ENCODE measurements around the gene UNC93A.
"Not testable (repeated sequence)": the region's sequence is repeated elsewhere in the genome, so short reads cannot be mapped to it uniquely, and the experiment has no call there.

The UNC93A gene

GRCh38 chr6:167247814-167248595 is 43.1 kb upstream of the UNC93A start:
- TF ChIP-seq CTCF (IDR thresholded peaks at IDR 0.05; ENCODE audit: borderline replicate concordance, insufficient read depth, low read depth, low read length) = no peak
- H3K4me3 ChIP-seq (ENCODE audit: low read depth, low read length) = no peak overlapping the region

DNA sequence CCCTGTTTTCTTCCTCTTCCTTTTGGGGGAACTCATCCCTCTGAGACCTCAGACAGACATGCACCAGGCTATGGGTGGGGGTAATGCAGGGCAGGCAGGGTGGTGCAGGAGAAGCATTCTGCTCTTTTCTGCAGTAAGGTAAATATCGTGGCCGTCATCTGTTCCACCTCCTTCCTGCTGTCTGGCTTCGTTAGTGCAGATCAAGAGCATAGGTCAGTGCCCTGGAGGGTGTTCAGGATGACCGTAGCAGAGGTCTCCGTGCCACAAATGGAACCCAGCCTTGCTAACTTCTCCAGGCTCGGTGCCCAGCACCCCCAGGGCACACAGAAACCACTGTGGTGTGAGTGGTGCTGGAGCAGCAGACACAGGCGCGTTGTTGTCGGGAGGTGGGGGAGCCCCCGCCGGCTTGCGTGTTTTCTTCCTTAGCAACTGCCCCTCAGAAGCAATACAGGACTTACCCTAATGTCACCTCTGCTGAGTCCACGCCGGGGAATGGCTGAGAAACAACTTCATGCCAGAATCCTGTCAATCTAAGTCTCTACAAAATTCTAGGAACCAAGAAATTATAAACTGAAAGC is 42.1 kb upstream of the UNC93A start:
- H3K4me3 ChIP-seq (ENCODE audit: low read depth, low read length) = not testable (repeated sequence)

DNA sequence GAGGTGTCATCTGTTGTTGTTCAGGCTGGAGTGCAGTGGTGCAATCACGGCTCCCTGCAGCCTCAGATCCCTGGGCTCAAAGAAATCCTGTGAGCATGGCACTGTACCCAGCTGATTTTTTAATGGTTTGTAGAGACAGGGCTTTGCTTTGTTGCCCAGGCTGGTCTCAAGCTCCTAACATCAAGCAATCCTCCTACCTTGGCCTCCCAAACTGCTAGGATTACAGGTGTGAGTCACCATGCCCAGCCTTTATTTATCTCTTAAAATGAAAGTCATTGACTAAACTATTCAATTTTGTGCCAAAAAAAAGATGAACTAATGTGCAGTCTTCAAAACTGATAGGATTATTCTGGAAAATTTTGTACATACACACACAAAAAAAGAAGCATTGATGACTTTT is 38.8 kb upstream of the UNC93A start:
- TF ChIP-seq CTCF (IDR thresholded peaks at IDR 0.05; ENCODE audit: borderline replicate concordance, insufficient read depth, low read depth, low read length) = no peak
- H3K4me3 ChIP-seq (ENCODE audit: low read depth, low read length) = no peak overlapping the region

DNA sequence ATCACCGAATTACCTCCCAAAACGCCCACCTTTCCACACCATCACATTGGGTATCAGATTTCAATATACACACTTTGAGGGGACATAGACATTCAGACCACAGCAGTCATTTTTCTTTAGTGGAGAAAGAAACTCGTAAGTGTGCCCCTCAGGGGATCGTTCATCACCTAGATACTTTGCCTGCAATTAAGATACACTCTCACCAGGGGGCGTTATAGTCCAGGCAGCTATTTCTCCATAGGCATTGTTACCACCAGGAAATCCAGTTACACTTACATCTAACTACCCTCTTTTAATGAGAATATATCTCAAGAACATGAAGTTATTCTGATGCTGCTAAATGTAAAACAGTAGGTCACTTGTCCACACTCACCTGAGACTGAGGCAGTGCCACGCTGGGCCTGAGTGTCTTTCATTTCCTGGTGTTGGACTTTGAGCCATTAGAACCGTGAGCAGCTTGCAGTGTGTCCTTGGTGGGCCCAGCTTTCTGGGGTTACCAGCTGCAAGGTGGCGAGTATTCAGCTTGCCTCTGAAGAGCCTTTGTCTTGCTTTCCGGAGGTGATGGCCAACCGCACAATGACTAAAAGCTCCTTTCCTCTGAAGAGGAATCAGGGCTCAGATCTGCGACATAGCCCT is 35.1 kb upstream of the UNC93A start:
- no peak overlapping the region for H3K4me3 ChIP-seq (ENCODE audit: low read depth, low read length)
- no peak; the same call in 1 of the 2 replicates for TF ChIP-seq CTCF (IDR thresholded peaks at IDR 0.05; ENCODE audit: borderline replicate concordance, insufficient read depth, low read depth, low read length)

- TF ChIP-seq CTCF (IDR thresholded peaks at IDR 0.05; ENCODE audit: borderline replicate concordance, insufficient read depth, low read depth, low read length) = no peak
Measured at GRCh38 chr6:167258646-167259045, 32.5 kb upstream of the UNC93A start.

DNA sequence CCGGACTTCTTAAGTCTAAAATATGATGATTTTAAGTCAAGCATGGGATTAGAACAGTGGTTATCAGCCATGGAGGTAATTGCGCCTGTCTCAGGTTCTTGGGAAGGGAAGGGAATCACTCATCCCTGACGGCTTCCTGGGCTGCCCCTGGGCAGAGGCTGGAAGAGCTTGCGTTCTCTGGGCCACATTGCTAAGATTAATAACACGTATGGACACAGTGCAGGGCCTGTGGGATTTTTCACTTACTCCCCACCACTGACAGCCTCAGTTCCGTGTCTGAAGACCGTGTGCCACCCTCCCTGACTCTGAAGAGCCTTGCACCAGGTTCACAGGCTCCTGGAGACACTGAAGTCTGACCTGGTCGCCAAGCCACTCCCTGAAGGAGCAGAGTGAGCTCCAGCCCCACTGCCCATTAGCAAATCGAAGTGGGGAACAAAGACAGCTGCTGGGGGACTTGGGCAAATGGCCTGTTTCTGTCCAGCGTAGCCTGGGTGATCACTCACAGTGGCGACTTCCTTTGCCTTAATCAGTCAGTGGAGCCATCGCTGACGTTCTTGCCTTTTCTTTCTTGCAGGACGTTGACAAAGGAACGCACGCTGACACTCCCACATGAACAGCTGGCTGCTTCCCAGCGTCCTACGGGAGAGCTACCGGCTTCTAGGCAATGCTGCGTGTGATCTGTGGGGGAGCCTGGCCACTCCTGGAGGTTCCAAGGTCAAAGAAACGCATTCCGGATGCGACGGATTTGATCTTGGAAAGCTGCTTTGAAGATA is 24.9 kb upstream of the UNC93A start:
- not testable (repeated sequence) for H3K4me3 ChIP-seq (ENCODE audit: low read depth, low read length)

More at GRCh38 chr6:167258646-167259045, 32.5 kb upstream of the UNC93A start:
- H3K4me3 ChIP-seq (ENCODE audit: low read depth, low read length) = no peak overlapping the region

DNA sequence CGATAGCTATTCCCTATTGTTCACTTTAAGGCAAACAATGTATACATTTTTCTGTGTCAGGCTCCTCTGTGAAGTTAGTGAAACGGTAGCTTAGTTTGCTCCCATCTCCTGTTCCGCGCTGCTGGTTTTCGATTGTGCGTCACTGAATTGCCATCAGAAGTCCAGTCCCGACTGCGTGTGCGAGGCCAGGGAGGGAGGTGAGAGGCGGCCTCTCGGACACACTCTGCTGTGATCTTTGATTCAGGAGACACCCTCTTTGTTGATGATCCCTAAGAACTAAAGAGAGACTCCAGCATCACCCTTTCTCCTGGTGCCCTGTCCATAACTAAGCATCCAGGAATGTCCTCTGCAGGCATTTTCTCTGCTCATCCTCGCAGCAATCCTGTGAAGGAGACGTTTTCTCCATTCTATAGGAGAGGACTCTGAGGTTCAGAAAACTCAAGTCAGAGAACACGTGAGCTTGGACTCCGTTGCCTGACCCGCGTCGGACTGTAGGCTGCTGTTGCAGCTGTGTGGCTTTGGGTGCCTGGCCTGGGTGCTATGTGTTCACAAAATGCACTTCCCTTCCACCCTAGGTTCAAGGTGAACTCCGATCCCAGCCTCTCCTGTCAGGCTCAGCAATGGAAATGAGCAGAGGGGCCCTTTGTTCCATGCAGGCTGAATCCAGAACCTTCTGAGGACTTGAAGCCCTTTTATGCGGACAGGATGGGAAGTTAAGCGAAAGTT is 24.1 kb upstream of the UNC93A start:
- H3K4me3 ChIP-seq (ENCODE audit: low read depth, low read length) = no peak overlapping the region
- no peak for TF ChIP-seq CTCF (IDR thresholded peaks at IDR 0.05; ENCODE audit: borderline replicate concordance, insufficient read depth, low read depth, low read length)

DNA sequence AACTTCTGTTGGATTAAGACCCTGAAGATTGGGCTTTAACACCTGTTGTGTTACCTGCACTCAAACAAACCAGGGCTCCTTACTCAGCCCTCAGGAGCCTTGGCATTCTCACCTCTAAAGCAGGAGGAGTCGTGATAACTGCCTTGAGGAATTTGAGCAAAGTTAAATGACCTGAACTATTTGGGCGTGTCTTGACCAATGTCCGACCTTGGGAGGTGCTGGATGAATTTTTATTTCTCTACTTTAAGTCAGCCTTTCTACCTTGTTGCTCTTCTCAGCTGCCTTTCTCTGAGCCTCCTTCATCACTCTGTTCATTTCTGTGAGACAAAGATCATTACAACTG is 23.6 kb upstream of the UNC93A start:
- H3K4me3 ChIP-seq (ENCODE audit: low read depth, low read length) = not testable (repeated sequence)
